Activated CD4-positive, alpha-beta T cell treated with anti-CD3 and anti-CD28 coated beads, Interleukin-2, Interleukin-4, amounts not matched to agents 100 ng/mL and 50 ng/mL, durations not matched to agents 16 hours and 8 hours (primary cell): ENCODE data around the gene AFF3.

Experiments
- DNase-seq: peaks from one replicate; pipeline ENCODE4 v3.0.0-alpha.2; 2020; ENCODE audit warnings: low spot score

The AFF3 gene

DNA sequence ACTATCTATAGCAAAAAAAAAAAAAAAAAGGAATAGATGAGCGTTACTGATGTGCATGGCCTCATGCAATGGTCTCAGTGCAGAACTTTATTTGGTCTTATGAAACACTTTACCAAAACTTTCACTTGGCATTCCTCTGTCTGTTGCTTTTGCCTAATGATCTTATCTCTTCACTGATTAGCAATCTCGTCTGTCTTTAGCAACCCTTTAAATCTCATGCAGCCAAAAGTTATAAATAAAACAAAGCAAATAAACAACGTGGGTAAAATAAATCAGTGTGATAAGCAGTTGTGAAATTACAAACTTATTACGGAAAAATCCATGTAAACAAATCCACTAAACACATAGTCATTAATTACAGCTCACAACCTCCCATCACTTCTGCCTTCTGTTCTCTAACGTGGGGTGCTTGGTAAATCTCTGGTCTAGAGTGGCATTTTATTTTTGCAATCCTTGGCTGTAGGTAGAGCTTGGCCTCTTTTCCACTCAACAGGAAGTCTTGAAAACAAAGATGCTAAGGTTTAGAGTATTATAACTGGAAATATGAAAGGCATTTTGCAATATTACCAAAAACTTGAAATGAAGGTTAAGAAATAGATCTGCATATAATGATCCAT lies 288.0 kb downstream of the AFF3 start:
- no peak for DNase-seq

DNA sequence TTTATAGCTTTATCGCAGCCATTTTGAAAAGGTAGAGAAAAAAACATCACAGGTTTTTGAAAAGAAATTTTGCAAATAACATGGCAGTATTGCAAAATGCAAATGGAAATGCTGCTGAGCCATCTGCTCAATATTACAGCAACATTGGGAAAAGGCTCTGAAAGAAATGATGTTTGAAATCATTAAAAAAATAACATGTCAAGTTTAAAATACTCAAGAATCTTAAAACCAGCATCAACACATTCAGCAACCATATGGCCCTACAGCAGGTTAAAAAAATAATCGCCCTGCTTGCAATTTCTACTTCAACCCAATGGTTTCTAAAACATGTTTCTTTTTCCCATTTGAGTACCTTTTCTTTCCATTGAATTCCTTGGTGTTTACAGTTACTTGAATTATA lies 289.4 kb downstream of the AFF3 start:
- DNase-seq = no peak

DNA sequence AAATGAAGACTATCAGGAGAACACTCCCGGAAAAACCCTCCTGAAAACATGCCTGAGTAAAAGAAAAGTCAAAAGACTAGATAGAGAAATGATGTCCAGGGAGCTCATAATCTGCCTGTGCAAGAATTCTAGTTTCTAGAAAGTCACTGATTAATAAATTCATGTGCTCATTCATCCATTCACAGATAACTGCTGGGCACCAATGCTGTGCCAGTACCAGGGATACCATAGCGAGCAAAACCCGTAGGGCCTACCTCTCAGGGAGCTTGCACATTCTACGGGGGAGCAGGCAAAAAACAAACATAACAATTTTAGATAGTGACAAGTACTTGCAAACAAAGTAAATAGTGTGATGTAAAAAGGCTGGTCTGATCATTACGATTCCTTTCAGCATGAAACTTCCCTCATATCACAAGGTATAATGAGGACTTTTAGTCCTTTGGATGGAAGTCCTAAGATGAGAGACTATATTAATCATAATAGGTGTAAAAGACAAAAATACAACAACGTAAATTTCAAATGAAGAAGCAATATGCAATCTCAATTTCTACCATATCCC lies 289.9 kb downstream of the AFF3 start:
- no peak for DNase-seq

DNA sequence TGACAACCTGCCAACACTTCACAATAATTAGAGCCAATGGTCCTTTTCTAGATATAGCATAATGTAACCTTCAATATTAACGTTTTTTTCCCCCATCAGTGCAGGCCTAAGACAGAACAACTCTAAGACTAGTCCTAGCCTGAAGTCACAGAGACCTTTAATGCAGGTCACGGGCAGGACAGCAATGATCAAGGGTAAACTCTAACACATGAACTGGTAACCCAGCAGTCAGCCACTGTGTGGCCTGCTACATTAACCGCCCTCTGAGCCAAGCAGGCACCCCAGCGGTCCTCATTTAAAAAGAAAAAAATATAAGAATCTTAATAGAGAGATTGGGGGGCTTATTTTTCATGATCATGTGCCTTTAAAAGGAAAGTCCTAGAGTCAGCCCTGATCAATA lies 290.6 kb downstream of the AFF3 start:
- DNase-seq = no peak

DNA sequence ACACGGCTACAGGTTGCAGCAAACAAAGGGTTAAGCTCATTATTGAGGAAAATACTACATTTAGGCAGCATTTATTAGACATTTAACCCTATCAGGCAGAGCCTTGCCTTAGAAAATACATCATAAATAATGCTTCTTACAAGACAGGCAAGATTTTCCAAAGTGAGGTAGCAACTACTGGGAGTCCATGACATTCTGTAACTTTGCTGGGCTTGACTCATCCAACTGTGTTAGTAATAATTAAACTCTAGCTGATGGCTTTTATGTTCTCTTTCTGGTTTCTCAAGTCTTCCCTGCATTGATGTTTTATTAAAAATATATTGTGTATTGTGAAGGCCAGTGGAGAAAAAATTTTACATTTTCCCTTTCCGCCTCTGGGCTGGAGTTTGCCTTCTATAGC lies 291.3 kb downstream of the AFF3 start:
- DNase-seq = no peak

DNA sequence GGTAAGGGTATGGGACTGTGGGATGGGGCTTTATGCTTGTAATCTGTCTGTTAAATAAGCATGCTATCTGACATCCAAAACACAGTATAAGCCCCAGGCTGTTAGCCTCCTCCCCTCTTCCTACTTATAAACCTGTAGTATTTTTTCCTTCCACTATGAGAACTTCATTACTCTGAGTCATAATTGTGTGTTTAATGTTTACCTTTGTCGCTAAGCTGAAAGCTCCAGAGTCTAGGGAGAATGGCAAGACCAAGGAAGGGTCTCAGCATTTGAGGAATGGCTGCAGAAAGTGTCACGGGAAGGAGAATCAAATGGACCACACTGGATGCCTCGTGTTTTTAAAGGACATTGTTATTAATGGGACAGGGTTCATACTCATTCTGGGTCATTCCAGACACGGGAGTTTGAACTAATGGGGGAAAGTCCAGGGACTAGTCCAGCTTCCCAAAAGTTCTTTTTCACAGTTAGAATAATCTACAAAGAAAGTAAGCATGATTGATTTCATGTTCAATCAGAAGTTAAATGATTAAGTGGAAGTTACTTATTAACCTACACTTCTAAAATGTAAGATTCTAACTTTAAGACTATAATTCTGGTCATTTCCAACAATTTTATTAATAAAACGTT lies 292.2 kb downstream of the AFF3 start:
- DNase-seq = no peak

DNA sequence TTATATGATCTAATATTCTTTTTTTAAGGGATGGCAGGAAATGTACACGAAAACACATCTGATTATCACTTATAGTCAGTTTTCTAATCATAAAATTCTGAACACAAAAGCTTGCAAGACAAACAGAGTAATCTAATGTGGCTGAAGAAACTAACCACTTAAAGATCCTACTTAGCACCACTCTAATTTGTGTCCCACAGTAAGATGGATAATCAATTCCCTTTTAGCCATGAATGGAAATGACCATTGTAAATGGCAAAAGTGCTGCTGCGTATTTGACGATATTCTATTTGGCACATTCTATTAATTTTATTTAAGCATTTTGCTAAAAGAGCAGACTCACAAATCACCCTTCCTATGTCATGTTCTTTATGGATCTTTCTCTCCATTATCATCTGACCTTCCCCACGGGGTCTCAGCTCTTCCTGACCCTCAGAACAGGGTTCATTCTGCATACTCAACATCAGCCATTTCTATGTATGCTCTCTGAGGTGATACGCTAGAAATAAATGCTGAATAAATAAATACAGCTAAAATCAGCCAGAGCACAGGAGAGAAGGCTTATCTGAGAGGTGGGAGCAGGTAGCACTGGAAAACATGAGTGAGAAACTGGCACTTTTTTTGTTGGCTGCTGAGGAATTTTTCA lies 295.8 kb downstream of the AFF3 start:
- no peak for DNase-seq

DNA sequence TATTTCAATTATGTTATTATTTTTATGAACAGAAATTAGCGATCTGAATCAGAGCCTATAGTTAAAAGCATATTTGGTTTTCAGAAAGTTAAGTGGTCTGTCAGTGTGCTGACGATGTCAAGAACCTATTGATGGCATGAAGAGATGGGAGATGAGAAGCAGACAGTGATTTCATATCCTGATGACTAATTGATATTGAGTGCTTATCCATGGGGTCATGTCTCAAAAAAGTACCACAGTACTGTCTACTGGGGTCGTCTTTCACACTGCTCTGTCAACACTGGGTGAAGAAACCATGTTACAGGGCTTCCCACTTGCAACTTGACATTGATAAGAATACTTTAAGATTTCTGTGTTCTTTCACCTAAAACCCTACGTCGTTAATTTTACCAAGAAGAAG lies 297.1 kb downstream of the AFF3 start:
- no peak for DNase-seq

DNA sequence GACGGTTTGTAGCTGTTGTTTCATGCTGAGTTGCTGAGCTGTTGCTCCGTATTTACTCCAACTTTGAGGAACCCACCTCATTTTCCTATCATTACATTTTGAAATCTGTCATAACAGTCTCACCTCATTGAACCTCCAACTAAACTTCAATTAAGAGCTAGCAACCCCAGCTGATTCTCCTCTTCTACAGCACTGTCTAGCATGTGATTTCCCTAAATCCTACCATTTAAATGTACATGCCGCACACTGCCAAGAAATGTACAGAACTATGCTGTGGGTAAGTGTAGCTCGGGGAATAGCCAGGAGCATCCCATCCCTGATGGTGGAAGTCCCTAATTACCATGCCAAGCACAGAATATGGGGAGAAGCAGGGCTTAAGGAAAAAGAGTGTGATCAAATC lies 299.9 kb downstream of the AFF3 start:
- DNase-seq = no peak

DNA sequence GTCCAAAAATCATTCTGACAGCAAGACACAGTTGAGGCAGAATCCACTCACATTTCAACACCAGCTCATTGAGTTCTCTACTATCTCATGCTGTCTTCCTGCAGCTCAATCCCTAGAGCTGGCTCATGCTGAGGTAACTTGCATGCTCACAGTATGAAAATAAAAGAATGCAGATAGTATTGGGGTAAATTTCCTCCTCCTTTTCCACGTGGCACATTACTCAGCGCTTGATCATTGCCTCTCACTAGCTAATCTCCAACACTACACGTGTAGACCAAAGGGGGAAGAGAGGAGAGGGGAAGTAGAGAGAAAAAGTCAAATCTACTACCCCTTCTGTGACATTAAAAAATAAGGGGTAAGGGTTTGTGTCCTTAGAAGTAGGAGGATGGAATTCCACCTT lies 300.6 kb downstream of the AFF3 start:
- no peak for DNase-seq

DNA sequence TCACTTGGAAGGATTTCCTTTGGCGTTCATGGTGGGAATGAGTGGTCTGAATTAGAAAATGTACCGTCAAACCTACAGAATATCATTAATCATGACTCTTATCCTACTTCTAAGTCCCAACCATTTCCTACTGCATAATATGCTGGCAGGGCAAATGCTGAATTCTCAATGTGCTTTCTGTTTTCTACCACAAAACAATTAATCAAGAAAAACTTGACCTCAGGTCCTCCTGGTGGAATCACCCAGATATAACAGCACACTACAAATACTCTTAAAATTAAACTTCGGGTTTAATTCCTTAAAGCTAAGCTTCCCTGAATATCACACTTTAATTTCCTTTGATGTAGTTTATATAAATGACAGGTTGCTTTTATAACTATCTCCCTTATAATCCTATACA lies 301.6 kb downstream of the AFF3 start:
- DNase-seq = no peak

DNA sequence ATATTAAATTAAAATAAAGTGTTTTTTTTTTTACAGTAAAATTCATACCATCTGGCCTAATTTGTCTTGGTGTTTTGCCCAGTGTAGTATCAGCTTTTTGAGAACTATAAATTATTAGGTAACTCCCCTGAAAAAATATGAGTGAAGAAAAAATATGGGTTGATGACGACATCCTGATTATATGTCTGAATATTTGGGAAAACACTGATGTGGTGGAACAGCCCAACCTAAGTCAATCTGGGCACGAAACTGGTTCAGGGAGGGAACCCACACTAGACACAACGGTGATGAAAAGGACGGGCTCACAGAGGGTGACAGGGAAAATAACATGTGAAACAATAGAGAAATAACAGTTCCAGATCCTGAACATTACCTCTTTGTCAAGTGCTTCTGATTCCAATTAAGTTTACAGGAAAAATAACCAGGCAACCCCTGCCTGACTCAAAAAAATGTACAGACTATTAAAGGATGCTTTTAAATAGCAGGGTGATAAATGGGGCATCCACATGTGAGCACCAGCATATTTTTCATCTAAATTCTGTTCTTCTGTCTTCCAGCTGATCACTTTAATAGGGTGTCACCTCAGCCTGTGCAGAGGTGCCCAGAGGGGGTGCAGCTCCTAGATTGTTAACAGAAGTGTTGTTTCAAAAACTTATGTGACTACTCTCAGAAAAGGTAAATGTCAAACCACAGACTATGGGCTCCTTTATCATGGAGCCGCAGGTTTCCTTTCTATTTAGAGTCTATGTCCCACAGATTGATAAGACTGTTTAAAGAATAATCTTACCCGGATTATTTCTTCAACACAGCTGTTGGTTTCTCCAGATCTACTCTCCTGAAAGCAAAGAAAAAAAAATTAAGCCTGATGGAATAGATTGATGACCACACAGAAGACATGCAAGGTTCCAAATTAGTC lies 305.4 kb downstream of the AFF3 start:
- no peak for DNase-seq

DNA sequence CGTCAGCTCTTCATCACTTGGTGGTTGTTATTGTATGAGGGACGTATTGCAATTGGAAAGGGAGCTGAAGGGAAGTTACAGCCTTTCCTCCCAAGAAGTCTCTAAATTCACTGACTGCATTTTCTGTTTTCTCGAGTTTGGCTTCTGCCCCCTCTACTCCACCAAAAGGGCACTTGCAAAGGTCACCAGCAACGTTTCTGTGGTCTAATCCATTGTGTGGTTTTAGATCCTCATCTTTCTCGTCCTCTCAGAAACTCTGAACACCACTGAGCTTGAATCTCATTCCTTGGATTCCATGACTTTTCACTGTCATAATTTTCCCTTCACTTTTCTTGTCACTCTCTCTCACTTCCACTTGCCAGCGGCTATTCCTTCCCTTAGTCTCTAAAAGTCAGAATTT lies 308.0 kb downstream of the AFF3 start:
- DNase-seq = no peak

DNA sequence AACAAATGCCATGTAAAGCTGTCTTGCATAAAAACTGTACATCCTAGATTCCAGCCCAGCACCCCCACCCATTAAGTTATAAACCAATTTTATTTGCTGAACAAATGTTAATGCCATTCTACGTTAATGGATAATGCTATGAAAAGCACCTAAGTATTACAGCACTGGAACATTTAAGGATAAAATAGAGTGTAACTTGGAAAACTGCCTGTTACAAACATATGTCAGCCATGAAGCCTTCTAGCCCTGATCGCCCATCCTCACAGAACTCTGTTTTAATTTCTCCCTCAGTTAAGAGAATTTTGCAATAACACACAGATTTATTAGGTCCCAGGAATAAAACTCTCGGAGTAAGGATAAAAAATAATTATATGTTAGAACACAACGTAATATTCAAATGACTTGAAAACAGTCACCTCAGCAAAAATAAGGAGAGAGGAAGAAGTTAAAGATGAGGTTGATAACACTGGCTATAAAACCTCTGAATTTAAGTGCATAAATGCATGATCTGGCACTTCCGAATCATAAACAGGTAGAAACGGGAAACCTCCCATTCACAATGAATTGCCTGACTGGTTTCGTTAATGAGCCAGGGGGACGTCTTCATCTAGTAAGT lies 308.7 kb downstream of the AFF3 start:
- DNase-seq = no peak

DNA sequence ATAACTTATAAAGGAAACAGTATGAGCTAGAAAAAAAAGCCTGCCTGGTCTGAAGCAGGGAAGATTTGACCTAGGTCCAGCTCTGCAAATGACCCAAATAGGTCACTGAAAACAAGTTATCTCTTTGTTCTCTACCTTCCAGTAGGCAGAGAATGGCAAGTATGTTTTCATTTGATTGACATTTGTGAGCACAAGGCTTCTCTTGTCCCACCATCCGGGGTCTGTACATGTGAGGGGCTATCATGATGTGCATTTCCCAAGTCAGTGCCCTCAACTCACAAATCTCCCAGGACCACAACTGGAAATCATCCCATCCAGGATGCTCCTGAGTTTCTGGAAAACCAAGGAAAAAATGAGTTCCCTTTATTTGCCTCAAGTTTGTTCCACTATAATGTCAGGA lies 309.5 kb downstream of the AFF3 start:
- DNase-seq = no peak

DNA sequence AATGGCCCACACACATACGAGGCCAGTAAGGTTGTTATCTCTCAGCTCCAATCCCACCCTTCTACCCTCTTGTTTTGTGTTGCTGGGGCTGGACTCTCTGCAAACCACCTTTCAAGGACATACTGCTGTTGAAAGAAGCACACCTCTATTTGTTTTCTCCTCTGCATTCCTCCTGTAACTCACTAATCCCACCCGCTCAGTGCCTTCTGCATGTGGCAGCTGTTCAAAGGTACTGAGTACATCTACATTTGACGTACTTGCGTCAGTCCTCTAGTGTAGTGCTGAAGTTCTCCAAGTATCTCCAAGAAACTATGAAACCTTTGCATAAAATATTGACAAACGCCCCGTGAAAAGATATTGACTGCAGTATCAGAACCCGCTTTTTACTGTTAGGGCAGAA lies 310.6 kb downstream of the AFF3 start:
- no peak for DNase-seq

DNA sequence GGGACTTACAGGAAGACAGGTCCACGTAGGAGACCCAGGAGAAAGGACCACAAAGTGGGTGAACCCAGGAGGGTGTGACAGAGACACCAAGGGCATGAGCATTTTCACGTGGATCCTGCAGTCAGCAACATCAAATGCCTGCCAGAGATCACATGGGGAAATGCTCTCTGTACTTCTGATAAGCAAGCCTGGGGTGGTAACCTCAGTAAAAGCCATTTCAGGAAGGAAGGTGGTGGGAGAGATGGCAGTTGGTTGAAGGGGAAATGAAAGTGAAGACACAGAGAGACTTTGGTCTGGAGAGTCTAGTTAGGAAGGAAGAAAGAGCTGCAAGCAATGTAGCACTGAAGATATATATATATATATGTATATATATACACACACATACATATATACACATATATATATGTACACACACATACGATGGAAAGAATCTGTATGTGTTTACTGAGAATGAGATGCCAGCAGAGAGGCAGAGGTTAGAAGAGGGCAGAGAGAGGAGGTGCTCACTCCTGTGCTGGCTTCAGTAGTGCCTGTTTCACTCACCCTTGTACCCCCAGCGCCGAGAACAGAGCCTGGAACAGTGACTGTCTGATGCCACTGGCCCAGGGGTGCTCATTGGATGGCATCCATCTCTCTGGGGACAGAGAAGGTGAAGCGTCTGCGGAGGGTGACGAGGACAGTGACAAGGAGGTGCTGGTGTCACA lies 314.9 kb downstream of the AFF3 start:
- DNase-seq = no peak

DNA sequence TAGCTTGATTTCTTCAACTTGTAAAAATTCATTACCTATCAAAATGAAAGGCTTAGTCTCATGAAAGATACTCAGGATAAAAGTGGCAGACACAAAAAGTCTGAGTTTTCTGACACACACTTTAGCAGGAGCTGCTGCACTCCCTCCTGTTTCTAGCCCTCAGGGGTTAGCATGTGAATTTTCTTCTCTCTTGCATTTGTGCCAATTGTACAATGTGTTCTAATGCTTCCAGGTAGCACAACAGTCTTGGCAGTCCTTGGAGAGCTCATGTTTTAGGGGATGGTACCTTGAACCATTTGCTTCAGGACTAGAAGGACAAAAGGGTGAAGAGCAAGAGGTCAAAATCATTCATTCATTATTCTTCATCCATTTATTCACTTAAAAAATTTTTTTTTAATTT lies 316.8 kb downstream of the AFF3 start:
- DNase-seq = no peak

DNA sequence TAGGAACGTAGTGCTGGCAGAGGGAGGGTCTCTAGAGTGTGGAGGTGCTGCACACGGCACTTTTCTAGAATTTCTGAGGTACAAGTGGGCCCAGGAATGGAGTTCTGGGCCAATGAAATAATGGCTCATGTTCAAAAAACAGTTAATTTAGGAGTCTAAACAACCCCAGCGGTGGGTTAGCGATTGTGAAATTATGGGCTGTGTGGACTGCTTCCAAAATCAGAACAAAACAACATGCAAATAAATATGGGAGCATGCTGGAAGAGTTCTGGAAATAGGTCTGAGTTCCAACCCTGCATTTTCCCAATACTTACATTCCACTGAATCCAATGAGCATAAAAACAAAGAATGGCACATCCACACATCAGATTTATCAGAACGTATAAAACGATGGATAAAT lies 317.6 kb downstream of the AFF3 start:
- no peak for DNase-seq

DNA sequence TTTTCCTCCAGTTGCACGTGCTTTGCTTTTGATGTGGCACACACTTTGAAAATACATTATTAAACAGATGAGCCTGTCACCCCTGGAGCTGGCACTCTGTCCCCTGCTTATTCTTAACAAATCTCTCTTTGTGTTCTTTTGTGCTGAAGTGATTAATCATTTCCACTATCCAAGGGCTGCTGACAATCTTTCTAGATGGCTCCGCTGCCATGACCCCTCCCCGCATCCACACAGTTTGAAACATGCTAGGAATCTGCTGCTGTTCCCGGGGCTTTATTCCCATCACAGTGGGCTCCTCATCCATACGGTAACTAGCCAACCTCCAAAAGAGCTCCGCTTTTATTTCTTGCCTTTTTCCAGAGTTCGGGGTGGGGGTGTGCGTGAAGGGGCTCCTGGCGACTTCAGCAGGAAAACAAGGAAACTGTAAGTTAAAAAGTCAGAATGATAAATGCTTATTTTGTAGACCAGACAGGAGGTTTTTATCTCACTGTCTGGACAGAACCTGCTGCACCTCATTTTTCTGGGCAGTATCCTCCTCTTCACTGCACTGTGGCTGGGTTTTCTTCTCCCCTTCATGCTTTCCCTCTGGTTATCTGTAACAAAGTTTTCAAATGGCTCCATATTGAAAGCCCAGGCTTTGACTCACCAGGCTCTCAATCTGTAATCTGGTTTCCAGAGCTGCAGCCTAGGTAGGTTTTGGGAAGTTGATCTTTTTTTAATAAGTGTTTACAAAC lies 319.7 kb downstream of the AFF3 start:
- DNase-seq = no peak

DNA sequence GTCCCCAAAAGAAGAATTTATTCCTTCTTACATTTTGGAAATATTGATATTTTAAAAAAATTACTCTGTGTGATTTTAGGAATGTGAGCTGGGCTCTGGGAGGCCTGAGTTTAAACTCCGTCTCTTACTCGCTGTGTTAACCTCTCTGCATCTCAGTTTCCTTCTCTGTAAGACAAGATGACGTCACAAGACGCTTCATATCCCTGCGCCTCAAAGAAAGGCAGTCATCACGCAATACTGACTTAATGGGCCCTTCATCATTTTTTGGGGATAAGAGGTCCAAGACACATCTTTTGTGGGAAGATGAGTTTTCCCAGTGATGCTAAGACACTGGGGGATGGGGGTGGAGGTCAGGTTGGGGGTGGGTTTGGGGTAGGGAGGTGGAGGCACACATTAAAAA lies 320.4 kb downstream of the AFF3 start:
- DNase-seq = no peak
